Measurements from ENCODE around the gene CAMK1D. TPM values are rescaled to one million over a fixed set of nuclear protein-coding genes. Genes with fewer than 3 reads are reported as not detected.
A peak's percentile ranks its signal among the peaks of the same experiment; 100 is the strongest.

The CAMK1D gene
- total and polyA plus RNA-seq, 2 experiments from 2014 or later, result 4.6 to 7.2 TPM

DNA sequence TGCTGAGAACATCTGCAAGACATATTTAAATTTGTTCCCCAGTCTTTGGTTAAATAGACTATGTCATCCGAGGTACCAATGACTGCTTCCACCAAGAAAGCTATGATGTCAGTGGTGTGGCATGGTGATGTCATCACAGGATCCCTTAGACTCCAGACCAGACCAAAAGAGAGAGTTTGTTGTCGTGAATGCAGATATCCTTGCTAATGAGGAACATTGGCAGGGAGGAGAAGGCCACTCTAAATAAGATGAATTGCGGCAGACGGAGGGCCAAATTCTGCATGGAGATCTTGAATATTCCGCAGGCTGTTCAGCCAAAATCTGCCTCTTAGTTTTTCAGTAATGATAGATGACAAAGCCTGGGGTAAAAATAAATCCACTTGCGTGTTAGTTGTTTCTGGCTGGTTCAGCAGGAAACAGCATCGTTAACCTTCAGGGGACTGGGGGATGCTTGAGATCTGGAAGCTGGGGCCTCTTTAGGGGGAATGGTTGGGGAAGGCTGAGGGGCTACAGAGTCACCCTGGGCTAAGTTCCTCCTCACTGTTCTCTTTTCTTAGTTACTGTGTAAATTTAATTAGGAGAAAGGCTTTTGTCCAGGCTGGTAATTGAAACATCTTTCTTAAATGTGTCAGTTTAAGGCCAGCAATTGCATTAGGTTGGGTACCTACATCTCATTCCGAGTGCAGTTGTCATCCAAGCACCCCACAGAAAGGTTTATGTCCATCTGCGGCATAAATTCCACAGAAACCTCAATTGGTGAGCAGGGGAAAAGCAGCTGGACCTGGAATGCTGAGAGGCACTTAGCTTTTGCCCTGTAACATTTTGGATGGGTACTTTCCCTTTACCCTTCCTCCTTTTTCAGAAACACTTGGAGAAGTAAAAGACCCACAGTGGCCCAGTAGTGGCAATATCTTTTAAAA, 11.6 kb upstream of the CAMK1D start:
- TF ChIP-seq CREB1 (CRISPR knock-in tag; IDR thresholded peaks at IDR 0.05; ENCODE audit: low read depth), result peak; percentile 27; the same call in 1 of the 2 replicates
- TF ChIP-seq, protein P1, sequence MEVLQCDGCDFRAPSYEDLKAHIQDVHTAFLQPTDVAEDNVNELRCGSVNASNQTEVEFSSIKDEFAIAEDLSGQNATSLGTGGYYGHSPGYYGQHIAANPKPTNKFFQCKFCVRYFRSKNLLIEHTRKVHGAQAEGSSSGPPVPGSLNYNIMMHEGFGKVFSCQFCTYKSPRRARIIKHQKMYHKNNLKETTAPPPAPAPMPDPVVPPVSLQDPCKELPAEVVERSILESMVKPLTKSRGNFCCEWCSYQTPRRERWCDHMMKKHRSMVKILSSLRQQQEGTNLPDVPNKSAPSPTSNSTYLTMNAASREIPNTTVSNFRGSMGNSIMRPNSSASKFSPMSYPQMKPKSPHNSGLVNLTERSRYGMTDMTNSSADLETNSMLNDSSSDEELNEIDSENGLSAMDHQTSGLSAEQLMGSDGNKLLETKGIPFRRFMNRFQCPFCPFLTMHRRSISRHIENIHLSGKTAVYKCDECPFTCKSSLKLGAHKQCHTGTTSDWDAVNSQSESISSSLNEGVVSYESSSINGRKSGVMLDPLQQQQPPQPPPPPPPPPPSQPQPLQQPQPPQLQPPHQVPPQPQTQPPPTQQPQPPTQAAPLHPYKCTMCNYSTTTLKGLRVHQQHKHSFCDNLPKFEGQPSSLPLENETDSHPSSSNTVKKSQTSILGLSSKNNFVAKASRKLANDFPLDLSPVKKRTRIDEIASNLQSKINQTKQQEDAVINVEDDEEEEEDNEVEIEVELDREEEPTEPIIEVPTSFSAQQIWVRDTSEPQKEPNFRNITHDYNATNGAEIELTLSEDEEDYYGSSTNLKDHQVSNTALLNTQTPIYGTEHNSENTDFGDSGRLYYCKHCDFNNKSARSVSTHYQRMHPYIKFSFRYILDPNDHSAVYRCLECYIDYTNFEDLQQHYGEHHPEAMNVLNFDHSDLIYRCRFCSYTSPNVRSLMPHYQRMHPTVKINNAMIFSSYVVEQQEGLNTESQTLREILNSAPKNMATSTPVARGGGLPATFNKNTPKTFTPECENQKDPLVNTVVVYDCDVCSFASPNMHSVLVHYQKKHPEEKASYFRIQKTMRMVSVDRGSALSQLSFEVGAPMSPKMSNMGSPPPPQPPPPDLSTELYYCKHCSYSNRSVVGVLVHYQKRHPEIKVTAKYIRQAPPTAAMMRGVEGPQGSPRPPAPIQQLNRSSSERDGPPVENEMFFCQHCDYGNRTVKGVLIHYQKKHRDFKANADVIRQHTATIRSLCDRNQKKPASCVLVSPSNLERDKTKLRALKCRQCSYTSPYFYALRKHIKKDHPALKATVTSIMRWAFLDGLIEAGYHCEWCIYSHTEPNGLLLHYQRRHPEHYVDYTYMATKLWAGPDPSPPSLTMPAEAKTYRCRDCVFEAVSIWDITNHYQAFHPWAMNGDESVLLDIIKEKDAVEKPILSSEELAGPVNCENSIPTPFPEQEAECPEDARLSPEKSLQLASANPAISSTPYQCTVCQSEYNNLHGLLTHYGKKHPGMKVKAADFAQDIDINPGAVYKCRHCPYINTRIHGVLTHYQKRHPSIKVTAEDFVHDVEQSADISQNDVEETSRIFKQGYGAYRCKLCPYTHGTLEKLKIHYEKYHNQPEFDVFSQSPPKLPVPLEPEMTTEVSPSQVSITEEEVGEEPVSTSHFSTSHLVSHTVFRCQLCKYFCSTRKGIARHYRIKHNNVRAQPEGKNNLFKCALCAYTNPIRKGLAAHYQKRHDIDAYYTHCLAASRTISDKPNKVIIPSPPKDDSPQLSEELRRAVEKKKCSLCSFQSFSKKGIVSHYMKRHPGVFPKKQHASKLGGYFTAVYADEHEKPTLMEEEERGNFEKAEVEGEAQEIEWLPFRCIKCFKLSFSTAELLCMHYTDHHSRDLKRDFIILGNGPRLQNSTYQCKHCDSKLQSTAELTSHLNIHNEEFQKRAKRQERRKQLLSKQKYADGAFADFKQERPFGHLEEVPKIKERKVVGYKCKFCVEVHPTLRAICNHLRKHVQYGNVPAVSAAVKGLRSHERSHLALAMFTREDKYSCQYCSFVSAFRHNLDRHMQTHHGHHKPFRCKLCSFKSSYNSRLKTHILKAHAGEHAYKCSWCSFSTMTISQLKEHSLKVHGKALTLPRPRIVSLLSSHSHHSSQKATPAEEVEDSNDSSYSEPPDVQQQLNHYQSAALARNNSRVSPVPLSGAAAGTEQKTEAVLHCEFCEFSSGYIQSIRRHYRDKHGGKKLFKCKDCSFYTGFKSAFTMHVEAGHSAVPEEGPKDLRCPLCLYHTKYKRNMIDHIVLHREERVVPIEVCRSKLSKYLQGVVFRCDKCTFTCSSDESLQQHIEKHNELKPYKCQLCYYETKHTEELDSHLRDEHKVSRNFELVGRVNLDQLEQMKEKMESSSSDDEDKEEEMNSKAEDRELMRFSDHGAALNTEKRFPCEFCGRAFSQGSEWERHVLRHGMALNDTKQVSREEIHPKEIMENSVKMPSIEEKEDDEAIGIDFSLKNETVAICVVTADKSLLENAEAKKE (CRISPR knock-in tag; IDR thresholded peaks at IDR 0.05), result no peak
- TF ChIP-seq, protein P2, sequence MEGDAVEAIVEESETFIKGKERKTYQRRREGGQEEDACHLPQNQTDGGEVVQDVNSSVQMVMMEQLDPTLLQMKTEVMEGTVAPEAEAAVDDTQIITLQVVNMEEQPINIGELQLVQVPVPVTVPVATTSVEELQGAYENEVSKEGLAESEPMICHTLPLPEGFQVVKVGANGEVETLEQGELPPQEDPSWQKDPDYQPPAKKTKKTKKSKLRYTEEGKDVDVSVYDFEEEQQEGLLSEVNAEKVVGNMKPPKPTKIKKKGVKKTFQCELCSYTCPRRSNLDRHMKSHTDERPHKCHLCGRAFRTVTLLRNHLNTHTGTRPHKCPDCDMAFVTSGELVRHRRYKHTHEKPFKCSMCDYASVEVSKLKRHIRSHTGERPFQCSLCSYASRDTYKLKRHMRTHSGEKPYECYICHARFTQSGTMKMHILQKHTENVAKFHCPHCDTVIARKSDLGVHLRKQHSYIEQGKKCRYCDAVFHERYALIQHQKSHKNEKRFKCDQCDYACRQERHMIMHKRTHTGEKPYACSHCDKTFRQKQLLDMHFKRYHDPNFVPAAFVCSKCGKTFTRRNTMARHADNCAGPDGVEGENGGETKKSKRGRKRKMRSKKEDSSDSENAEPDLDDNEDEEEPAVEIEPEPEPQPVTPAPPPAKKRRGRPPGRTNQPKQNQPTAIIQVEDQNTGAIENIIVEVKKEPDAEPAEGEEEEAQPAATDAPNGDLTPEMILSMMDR (conservative IDR thresholded peaks at IDR 0.05; ENCODE audit: low read depth in 2 of 2), result no peak
- TF ChIP-seq, protein P3, sequence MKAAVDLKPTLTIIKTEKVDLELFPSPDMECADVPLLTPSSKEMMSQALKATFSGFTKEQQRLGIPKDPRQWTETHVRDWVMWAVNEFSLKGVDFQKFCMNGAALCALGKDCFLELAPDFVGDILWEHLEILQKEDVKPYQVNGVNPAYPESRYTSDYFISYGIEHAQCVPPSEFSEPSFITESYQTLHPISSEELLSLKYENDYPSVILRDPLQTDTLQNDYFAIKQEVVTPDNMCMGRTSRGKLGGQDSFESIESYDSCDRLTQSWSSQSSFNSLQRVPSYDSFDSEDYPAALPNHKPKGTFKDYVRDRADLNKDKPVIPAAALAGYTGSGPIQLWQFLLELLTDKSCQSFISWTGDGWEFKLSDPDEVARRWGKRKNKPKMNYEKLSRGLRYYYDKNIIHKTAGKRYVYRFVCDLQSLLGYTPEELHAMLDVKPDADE (IDR thresholded peaks at IDR 0.05), result no peak
- H3K27ac Mint-ChIP-seq, result no peak overlapping the region
- Histone ChIP-seq H3K4me3 (no peak overlapping the region), H3K4me2 (no peak overlapping the region), H3F3A (replicated peaks; ENCODE audit: low read depth) (no peaks in the 10 kb centered on the region), H4K20me1 (replicated peaks; ENCODE audit: insufficient read depth) (no peaks in the 10 kb centered on the region), H3K36me3 (ENCODE audit: insufficient read depth) (no peaks in the 10 kb centered on the region), H3K9me2 (ENCODE audit: insufficient read depth) (no peaks in the 10 kb centered on the region), H3K4me1 (ENCODE audit: insufficient read depth) (no peaks in the 10 kb centered on the region), H3K27ac (ENCODE audit: low read depth) (no peak overlapping the region), H3K27me3 (ENCODE audit: insufficient read depth) (no peaks in the 10 kb centered on the region), H3K79me2 (replicated peaks; ENCODE audit: insufficient read depth) (no peaks in the 10 kb centered on the region), H2AFZ (no peak overlapping the region)
- no peaks in the 10 kb centered on the region for H3K9me3 Mint-ChIP-seq
- H3K36me3 Mint-ChIP-seq (ENCODE audit: low read depth), result no peaks in the 10 kb centered on the region
- H3K27me3 Mint-ChIP-seq (ENCODE audit: insufficient read depth, low read depth, poor library complexity), result peaks cover 1% of the 10 kb centered on the region
- H3K4me3 Mint-ChIP-seq, result no peak overlapping the region
- H3K4me1 Mint-ChIP-seq, result peaks cover 4% of the 10 kb centered on the region
- ATAC-seq, result no peak
- DNase-seq (ENCODE audit: low spot score), result no peak
